NCI-H146 treated with DMSO at 0.1 percent for 48 hours (cell line): Measurements from ENCODE around the gene DNAH8.
"Not testable (repeated sequence)": the region's sequence is repeated elsewhere in the genome, so short reads cannot be mapped to it uniquely, and the experiment has no call there.

ENCODE experiments used
- DNase-seq: peaks from one replicate; lab custom pipeline; 2025; ENCODE audit not compliant: unreplicated experiment; lab: John Stamatoyannopoulos, UW

Gene DNAH8

GRCh38 chr6:38715016-38715689 is at the start of gene DNAH8:
Gene DNAH8, plus strand, starts transcription at chr6:38715311. Its CDS starts 7,499 bp downstream, at chr6:38722810.
- DNase-seq = no peak

- peak; percentile 67 for DNase-seq
Measured at GRCh38 chr6:38671885-38672467, 43.1 kb upstream of the DNAH8 start.

GRCh38 chr6:38673397-38674165 is 41.5 kb upstream of the DNAH8 start:
- no peak for DNase-seq

- no peak for DNase-seq
Measured at GRCh38 chr6:38676236-38676973, 38.7 kb upstream of the DNAH8 start.

GRCh38 chr6:38676974-38677544 is 38.1 kb upstream of the DNAH8 start:
- DNase-seq = no peak

GRCh38 chr6:38678178-38678760 is 36.8 kb upstream of the DNAH8 start:
- no peak for DNase-seq

- no peak for DNase-seq
Measured at GRCh38 chr6:38679668-38680067, 35.4 kb upstream of the DNAH8 start.

- DNase-seq = no peak
Measured at GRCh38 chr6:38681850-38682249, 33.3 kb upstream of the DNAH8 start.

- DNase-seq = no peak
Measured at GRCh38 chr6:38684237-38684636, 30.9 kb upstream of the DNAH8 start.

GRCh38 chr6:38684904-38685303 is 30.2 kb upstream of the DNAH8 start:
- DNase-seq = no peak

- no peak for DNase-seq
Measured at GRCh38 chr6:38686270-38687042, 28.7 kb upstream of the DNAH8 start.

- DNase-seq = no peak
Measured at GRCh38 chr6:38687043-38687353, 28.1 kb upstream of the DNAH8 start.

GRCh38 chr6:38687549-38687948 is 27.6 kb upstream of the DNAH8 start:
- DNase-seq = no peak

GRCh38 chr6:38688579-38689087 is 26.5 kb upstream of the DNAH8 start:
- no peak for DNase-seq

GRCh38 chr6:38695227-38695900 is 19.7 kb upstream of the DNAH8 start:
- no peak for DNase-seq

GRCh38 chr6:38695933-38696332 is 19.2 kb upstream of the DNAH8 start:
- no peak for DNase-seq

GRCh38 chr6:38696345-38696744 is 18.8 kb upstream of the DNAH8 start:
- no peak for DNase-seq

GRCh38 chr6:38697846-38698245 is 17.3 kb upstream of the DNAH8 start:
- no peak for DNase-seq

GRCh38 chr6:38699702-38700101 is 15.4 kb upstream of the DNAH8 start:
- DNase-seq = not testable (repeated sequence)
